Transverse colon (tissue), 4 donors: Measurements from ENCODE around the gene TUBB2A.

Experiments
- EP300 ChIP-seq: sonication (generic); formaldehyde crosslinking; IDR thresholded peaks from one replicate; pipeline ENCODE4 v1.6.1; 2017; ENCODE audit warnings: antibody characterized with exemption, low read depth
- POLR2A ChIP-seq: fragments of 450-650 bp; IDR thresholded peaks from one replicate; pipeline ENCODE4 v1.6.1; 2016; ENCODE audit warnings: antibody characterized with exemption, mild to moderate bottlenecking, moderate library complexity
- POLR2AphosphoS5 ChIP-seq, 3 donors: sonication (generic); formaldehyde crosslinking; IDR thresholded peaks; one replicate each; pipeline ENCODE4 v1.6.1; 2016; ENCODE audit warnings: antibody characterized with exemption in 3 of 3
- TF ChIP-seq, protein P1 (sequence below), 5 experiments: fragments of 200-600 bp in 3 of 5; fragments of 450-650 bp in 2 of 5; sonication (generic) in 3 of 5; IDR thresholded peaks; 1 replicate in 2 of 5; 2 replicates in 3 of 5; pipeline ENCODE4 v1.5.1; 2016 to 2017; ENCODE audit warnings: antibody characterized with exemption in 5 of 5, inconsistent platforms in 3 of 5, mild to moderate bottlenecking in 2 of 5, moderate library complexity in 1 of 5

DNA sequence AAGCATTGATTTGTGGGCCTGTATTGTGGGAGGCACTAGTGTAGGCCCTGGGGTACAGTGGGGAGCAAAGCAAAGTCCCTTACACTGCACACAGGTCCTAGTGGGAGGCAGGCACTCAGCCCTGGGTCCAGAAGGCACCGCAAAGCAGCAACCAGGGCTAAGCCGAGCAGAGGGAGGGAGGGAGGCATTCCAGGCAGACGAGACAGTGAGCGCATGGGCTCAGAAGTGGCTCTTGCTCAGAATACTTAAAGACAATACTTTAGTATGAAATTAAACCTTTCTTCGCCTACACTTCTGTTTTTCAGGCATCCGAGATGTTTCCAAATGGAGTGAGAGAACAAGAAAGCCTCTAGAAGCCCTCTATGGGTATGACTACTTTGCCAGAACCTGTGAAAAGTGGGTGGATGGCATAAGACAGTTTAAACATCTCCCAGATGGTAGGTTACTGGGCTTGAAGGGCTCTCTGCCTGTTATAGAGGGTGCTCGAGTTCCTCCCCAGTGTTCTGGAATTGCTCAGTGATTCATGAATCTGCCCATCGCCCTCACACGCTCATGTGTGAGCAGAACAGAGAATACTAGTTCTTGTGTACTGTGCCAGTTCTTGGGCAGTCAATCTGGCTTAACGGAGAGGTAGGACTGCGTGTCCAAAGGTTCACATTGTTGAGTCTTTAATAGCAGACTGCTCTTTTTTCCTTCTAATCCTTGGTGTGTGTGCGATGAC is 20.1 kb downstream of the TUBB2A start:
- TF ChIP-seq, protein P1, sequence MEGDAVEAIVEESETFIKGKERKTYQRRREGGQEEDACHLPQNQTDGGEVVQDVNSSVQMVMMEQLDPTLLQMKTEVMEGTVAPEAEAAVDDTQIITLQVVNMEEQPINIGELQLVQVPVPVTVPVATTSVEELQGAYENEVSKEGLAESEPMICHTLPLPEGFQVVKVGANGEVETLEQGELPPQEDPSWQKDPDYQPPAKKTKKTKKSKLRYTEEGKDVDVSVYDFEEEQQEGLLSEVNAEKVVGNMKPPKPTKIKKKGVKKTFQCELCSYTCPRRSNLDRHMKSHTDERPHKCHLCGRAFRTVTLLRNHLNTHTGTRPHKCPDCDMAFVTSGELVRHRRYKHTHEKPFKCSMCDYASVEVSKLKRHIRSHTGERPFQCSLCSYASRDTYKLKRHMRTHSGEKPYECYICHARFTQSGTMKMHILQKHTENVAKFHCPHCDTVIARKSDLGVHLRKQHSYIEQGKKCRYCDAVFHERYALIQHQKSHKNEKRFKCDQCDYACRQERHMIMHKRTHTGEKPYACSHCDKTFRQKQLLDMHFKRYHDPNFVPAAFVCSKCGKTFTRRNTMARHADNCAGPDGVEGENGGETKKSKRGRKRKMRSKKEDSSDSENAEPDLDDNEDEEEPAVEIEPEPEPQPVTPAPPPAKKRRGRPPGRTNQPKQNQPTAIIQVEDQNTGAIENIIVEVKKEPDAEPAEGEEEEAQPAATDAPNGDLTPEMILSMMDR (IDR thresholded peaks at IDR 0.05): no peak
- TF ChIP-seq EP300: no peak
- no peak for TF ChIP-seq POLR2A
- no peak for TF ChIP-seq POLR2AphosphoS5 (IDR thresholded peaks at IDR 0.05)
